ENCODE data around the gene RBM23. TPM values are rescaled to one million over a fixed set of nuclear protein-coding genes. Genes with fewer than 3 reads are reported as not detected.

The RBM23 gene
- polyA plus RNA-seq, 1 donor (not counting 4 experiments of a cell fraction or from before 2014, with no cell fraction given): 50.8 TPM

DNA sequence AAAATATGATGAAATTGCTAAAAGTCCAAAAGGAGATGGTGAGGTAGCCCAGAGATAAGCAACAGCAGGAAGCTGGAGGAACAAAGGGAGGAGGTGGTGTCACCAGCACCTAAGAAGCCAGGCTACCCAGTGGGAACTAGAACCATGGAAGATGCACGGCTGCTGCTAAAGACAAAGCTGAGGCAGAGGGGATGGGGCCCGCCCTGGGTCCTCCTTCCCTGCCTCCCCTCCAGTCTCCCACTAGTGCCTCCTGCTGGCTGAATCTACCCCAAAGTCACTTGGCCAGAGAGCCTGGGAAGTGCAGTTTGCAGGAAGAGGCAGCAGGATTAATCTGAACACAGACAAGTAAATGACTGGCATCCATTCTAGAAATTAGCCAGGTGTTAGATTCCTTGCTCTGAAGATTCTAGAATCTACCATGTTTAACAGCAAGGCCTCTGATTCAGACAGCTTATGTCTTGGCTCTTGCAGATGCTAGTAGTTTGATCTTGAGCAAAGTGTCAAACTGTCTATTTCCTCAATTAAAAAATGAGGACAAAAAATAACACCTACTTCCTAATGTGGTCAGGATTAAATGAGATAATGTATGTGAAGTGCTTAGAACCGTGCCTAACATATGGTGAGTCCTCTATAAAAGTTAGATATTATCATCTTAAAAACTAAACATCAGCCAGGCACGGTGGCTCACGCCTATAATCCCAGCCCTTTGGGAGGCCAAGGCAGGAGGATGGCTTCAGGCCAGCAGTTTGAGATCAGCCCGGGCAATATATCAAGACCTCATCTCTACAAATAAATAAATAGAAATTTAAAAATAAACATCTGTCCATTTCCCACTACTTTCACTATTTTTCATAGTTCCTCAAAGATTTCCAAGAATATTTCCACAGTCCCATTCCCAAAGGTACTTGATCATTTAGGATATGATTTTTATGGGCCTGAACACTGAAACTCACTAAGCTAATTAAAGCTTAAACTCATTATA is 53.2 kb downstream of the RBM23 start:
- H3K27ac ChIP-seq (ENCODE audit: control insufficient read depth, insufficient read depth, low read length): no peak overlapping the region
- no peak overlapping the region for H3K4me2 ChIP-seq (ENCODE audit: control insufficient read depth, extremely low read depth, insufficient read depth, low read depth, low read length)
- H4K20me1 ChIP-seq (ENCODE audit: control insufficient read depth, extremely low read depth, insufficient read depth, low read length): no peaks in the 10 kb centered on the region
- H3K79me2 ChIP-seq (ENCODE audit: control insufficient read depth, insufficient read depth, low read length): no peaks in the 10 kb centered on the region
- no peak for FAIRE-seq
- no peaks in the 10 kb centered on the region for H3K36me3 ChIP-seq (ENCODE audit: control insufficient read depth in 2 of 2, extremely low read depth in 1 of 2, insufficient read depth in 2 of 2, low read length in 2 of 2)
- no peak overlapping the region for H3K4me3 ChIP-seq (ENCODE audit: control insufficient read depth in 2 of 3, extremely low read depth in 1 of 3, insufficient read depth in 2 of 3, low read depth in 1 of 3, low read length in 3 of 3)
- H3K27me3 ChIP-seq (ENCODE audit: control insufficient read depth, extremely low read depth, insufficient read depth, low read length): no peaks in the 10 kb centered on the region
- DNase-seq (ENCODE audit: low read depth, low spot score): no peak
- peaks cover 4% of the 10 kb centered on the region for H3K4me1 ChIP-seq (ENCODE audit: control insufficient read depth, extremely low read depth, insufficient read depth, low read length)
- H3K9me3 ChIP-seq (ENCODE audit: control insufficient read depth, low read depth, low read length): peaks cover 2% of the 10 kb centered on the region
- H2AFZ ChIP-seq (ENCODE audit: control insufficient read depth, low read length): no peak overlapping the region
- no peak overlapping the region for H3K9ac ChIP-seq (ENCODE audit: control insufficient read depth, extremely low read depth, insufficient read depth, low read length)
- dilution Hi-C loops (cut with MboI; ENCODE audit: extremely low pct_ligation_motif_present, low sequenced_read_pairs): no loop called here
- no peak for TF ChIP-seq EZH2 (IDR thresholded peaks at IDR 0.05; ENCODE audit: low read length)
- TF ChIP-seq, protein P1, sequence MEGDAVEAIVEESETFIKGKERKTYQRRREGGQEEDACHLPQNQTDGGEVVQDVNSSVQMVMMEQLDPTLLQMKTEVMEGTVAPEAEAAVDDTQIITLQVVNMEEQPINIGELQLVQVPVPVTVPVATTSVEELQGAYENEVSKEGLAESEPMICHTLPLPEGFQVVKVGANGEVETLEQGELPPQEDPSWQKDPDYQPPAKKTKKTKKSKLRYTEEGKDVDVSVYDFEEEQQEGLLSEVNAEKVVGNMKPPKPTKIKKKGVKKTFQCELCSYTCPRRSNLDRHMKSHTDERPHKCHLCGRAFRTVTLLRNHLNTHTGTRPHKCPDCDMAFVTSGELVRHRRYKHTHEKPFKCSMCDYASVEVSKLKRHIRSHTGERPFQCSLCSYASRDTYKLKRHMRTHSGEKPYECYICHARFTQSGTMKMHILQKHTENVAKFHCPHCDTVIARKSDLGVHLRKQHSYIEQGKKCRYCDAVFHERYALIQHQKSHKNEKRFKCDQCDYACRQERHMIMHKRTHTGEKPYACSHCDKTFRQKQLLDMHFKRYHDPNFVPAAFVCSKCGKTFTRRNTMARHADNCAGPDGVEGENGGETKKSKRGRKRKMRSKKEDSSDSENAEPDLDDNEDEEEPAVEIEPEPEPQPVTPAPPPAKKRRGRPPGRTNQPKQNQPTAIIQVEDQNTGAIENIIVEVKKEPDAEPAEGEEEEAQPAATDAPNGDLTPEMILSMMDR (optimal IDR thresholded peaks at IDR 0.05 in 1 of 3, IDR thresholded peaks at IDR 0.05 in 1 of 3, conservative IDR thresholded peaks at IDR 0.05 in 1 of 3; ENCODE audit: extremely low read depth in 1 of 3, insufficient read depth in 2 of 3, low read length in 3 of 3): peak; percentile 14 to 42 (median 27)
- H3K9me1 ChIP-seq (ENCODE audit: control insufficient read depth, extremely low read depth, insufficient read depth, low read length): no peaks in the 10 kb centered on the region

DNA sequence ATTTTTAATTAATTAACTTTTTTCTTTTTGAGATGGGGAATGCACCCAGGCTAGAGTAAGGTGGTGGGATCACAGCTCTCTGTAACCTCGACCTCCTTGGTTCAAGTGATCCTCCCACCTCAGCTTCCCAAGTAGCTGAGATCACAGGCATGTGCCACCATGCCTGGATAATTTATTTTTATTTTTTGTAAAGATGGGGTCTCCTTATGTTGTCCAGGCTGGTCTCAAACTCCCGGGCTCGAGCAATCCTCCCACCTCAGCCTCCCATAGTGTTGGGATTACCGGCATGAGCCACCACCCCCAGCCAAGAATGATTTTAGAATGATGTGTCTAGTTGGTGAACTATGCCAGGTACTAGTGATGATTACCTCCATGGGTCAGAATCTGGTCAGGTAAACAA is 54.0 kb downstream of the RBM23 start:
- dilution Hi-C loops (cut with MboI; ENCODE audit: extremely low pct_ligation_motif_present, low sequenced_read_pairs): no loop called here
- Histone ChIP-seq H3K79me2 (ENCODE audit: control insufficient read depth, insufficient read depth, low read length) (no peaks in the 10 kb centered on the region), H2AFZ (ENCODE audit: control insufficient read depth, low read length) (no peak overlapping the region), H3K9ac (ENCODE audit: control insufficient read depth, extremely low read depth, insufficient read depth, low read length) (no peak overlapping the region), H3K4me2 (ENCODE audit: control insufficient read depth, extremely low read depth, insufficient read depth, low read depth, low read length) (no peak overlapping the region), H3K27ac (ENCODE audit: control insufficient read depth, insufficient read depth, low read length) (no peak overlapping the region), H3K27me3 (ENCODE audit: control insufficient read depth, extremely low read depth, insufficient read depth, low read length) (no peaks in the 10 kb centered on the region), H3K9me1 (ENCODE audit: control insufficient read depth, extremely low read depth, insufficient read depth, low read length) (no peaks in the 10 kb centered on the region), H3K4me1 (ENCODE audit: control insufficient read depth, extremely low read depth, insufficient read depth, low read length) (no peaks in the 10 kb centered on the region), H3K4me3 (ENCODE audit: control insufficient read depth in 2 of 3, extremely low read depth in 1 of 3, insufficient read depth in 2 of 3, low read depth in 1 of 3, low read length in 3 of 3) (no peak overlapping the region), H3K36me3 (ENCODE audit: control insufficient read depth in 2 of 2, extremely low read depth in 1 of 2, insufficient read depth in 2 of 2, low read length in 2 of 2) (no peaks in the 10 kb centered on the region), H4K20me1 (ENCODE audit: control insufficient read depth, extremely low read depth, insufficient read depth, low read length) (no peaks in the 10 kb centered on the region), H3K9me3 (ENCODE audit: control insufficient read depth, low read depth, low read length) (peaks cover 2% of the 10 kb centered on the region)
- TF ChIP-seq, protein P1 (optimal IDR thresholded peaks at IDR 0.05 in 1 of 3, IDR thresholded peaks at IDR 0.05 in 1 of 3, conservative IDR thresholded peaks at IDR 0.05 in 1 of 3; ENCODE audit: extremely low read depth in 1 of 3, insufficient read depth in 2 of 3, low read length in 3 of 3): no peak
- no peak for TF ChIP-seq EZH2 (IDR thresholded peaks at IDR 0.05; ENCODE audit: low read length)
- FAIRE-seq (no peak), DNase-seq (ENCODE audit: low read depth, low spot score) (no peak)
